Measurements from ENCODE around the gene CTDSP1. TPM values are rescaled to one million over a fixed set of nuclear protein-coding genes. Genes with fewer than 3 reads are reported as not detected.

Gene CTDSP1
- total and polyA plus RNA-seq, 3 experiments from 2014 or later, result 32.2 to 113 (median 104) TPM

DNA sequence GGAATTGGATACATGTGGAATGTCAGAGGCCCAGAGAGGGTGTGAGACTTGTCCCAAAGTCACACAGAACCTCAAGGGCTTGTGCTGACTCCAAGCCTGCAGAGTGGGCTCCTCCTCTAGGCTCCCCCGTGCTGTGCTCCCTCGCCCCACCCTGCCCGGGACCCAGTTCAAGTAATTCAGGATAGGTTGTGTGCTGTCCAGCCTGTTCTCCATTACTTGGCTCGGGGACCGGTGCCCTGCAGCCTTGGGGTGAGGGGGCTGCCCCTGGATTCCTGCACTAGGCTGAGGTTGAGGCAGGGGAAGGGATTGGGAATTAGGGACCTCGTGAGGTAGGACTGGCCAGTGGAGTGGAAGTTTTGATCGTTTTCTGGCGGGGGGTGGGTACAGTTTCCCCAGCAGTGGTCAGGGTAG lies 2.8 kb downstream of the CTDSP1 start:
- ChIA-PET POLR2A (interaction anchor here (0.5 kb wide), 1 partner anchor 9 kb away, joined by 3 read pairs; no protein-coding TSS in a partner anchor), CTCF (interaction anchor here (0.7 to 2.9 kb wide), 3 partner anchors 46 to 131 kb away, joined by 3 to 16 read pairs (median 5); partner anchors contain the start of genes CATIP and TMBIM1)
- Histone ChIP-seq H3K4me3 (ENCODE audit: low read length) (no peak overlapping the region), H3K27ac (ENCODE audit: low read depth, low read length) (no peak overlapping the region), H3K4me1 (ENCODE audit: insufficient read depth, low read length) (peaks cover 38% of the 10 kb centered on the region), H3K9me3 (ENCODE audit: low read length) (no peaks in the 10 kb centered on the region), H3K36me3 (ENCODE audit: insufficient read depth, low read length) (peaks cover 10% of the 10 kb centered on the region), H3K27me3 (ENCODE audit: insufficient read depth, low read length, poor library complexity, severe bottlenecking) (no peaks in the 10 kb centered on the region)
- Mint-ChIP-seq H3K4me3 (peak overlapping the region in 4 of 7 donors; percentile 45 to 73 (median 59)), H3K4me1 (peaks cover 45 to 72% (median 49%) of the 10 kb centered on the region in 3 donors), H3K27ac (peak overlapping the region in 2 of 8 donors; percentile 66 to 82), H3K27me3 (peaks cover 0 to 4% of the 10 kb centered on the region in 2 donors), H3K36me3 (peaks cover 0 to 48% (median 1%) of the 10 kb centered on the region in 3 donors), H3K9me3 (no peaks in the 10 kb centered on the region)
- no peak for DNase-seq

DNA sequence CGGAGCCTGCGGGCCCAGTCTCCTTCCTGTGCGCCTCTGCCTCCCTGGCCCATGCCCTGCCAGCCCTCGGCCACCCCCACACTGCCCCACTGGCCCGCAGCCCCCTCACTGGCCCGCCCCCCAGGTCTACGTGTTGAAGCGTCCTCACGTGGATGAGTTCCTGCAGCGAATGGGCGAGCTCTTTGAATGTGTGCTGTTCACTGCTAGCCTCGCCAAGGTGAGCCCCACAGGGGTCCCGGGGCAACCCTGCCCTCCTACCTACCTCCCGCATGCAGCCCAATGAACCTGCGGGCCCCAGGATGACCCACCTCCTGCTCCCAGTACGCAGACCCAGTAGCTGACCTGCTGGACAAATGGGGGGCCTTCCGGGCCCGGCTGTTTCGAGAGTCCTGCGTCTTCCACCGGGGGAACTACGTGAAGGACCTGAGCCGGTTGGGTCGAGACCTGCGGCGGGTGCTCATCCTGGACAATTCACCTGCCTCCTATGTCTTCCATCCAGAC lies 3.3 kb downstream of the CTDSP1 start:
- ChIA-PET POLR2A (interaction anchor here (0.5 kb wide), 1 partner anchor 8 kb away, joined by 3 read pairs; no protein-coding TSS in a partner anchor), CTCF (interaction anchor here (0.7 kb wide), 1 partner anchor 131 kb away, joined by 3 read pairs; no protein-coding TSS in a partner anchor)
- Histone ChIP-seq H3K4me1 (ENCODE audit: insufficient read depth, low read length) (peaks cover 38% of the 10 kb centered on the region), H3K27me3 (ENCODE audit: insufficient read depth, low read length, poor library complexity, severe bottlenecking) (no peaks in the 10 kb centered on the region), H3K9me3 (ENCODE audit: low read length) (no peaks in the 10 kb centered on the region), H3K4me3 (ENCODE audit: low read length) (no peak overlapping the region), H3K36me3 (ENCODE audit: insufficient read depth, low read length) (peaks cover 10% of the 10 kb centered on the region), H3K27ac (ENCODE audit: low read depth, low read length) (no peak overlapping the region)
- Mint-ChIP-seq H3K4me3 (peak overlapping the region in 4 of 7 donors; percentile 27 to 82 (median 58)), H3K36me3 (peaks cover 0 to 48% (median 1%) of the 10 kb centered on the region in 3 donors), H3K4me1 (peaks cover 45 to 72% (median 48%) of the 10 kb centered on the region in 3 donors), H3K27me3 (peaks cover 0 to under 1% of the 10 kb centered on the region in 2 donors), H3K9me3 (no peaks in the 10 kb centered on the region), H3K27ac (peak overlapping the region in 2 of 8 donors; percentile 37 to 95)
- DNase-seq, result no peak

DNA sequence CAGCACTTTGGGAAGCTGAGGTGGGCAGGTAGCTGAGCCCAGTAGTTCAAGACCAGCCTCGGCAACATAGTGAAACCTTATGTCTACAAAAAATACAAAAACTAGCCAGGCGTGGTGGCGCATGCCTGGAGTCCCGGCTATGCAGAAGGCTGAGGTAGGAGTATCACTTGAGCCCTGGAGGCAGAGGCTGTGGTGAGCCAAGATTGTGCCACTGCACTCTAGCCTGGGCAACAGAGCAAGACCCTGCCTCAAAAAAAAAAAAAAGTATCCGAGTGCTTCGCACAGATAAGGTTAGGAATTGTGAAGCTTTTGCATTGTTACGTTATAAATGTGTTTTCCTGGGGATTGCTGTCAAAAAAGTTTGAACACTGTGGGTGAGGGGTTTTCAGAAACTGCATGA lies 4.1 kb downstream of the CTDSP1 start:
- Histone ChIP-seq H3K27me3 (ENCODE audit: insufficient read depth, low read length, poor library complexity, severe bottlenecking) (no peaks in the 10 kb centered on the region), H3K4me3 (ENCODE audit: low read length) (no peak overlapping the region), H3K9me3 (ENCODE audit: low read length) (no peaks in the 10 kb centered on the region), H3K27ac (ENCODE audit: low read depth, low read length) (no peak overlapping the region), H3K36me3 (ENCODE audit: insufficient read depth, low read length) (peaks cover 10% of the 10 kb centered on the region), H3K4me1 (ENCODE audit: insufficient read depth, low read length) (peaks cover 39% of the 10 kb centered on the region)
- no peaks in the 10 kb centered on the region for H3K27me3 Mint-ChIP-seq
- peaks cover 49 to 71% (median 50%) of the 10 kb centered on the region in 3 donors for H3K4me1 Mint-ChIP-seq
- no peaks in the 10 kb centered on the region for H3K9me3 Mint-ChIP-seq
- H3K27ac Mint-ChIP-seq, result peak overlapping the region in 5 of 8 donors; percentile 56 to 97 (median 67)
- peak overlapping the region in 5 of 7 donors; percentile 11 to 83 (median 58) for H3K4me3 Mint-ChIP-seq
- peaks cover 0 to 48% (median 1%) of the 10 kb centered on the region in 3 donors for H3K36me3 Mint-ChIP-seq
- CTCF ChIA-PET, result interaction anchor here (1.0 to 2.5 kb wide), 4 partner anchors 7 to 130 kb away, joined by 3 to 20 read pairs (median 4); no protein-coding TSS in a partner anchor
- POLR2A ChIA-PET, result interaction anchor here (1.2 kb wide), 1 partner anchor 10 kb away, joined by 3 read pairs; no protein-coding TSS in a partner anchor
- no peak for DNase-seq

DNA sequence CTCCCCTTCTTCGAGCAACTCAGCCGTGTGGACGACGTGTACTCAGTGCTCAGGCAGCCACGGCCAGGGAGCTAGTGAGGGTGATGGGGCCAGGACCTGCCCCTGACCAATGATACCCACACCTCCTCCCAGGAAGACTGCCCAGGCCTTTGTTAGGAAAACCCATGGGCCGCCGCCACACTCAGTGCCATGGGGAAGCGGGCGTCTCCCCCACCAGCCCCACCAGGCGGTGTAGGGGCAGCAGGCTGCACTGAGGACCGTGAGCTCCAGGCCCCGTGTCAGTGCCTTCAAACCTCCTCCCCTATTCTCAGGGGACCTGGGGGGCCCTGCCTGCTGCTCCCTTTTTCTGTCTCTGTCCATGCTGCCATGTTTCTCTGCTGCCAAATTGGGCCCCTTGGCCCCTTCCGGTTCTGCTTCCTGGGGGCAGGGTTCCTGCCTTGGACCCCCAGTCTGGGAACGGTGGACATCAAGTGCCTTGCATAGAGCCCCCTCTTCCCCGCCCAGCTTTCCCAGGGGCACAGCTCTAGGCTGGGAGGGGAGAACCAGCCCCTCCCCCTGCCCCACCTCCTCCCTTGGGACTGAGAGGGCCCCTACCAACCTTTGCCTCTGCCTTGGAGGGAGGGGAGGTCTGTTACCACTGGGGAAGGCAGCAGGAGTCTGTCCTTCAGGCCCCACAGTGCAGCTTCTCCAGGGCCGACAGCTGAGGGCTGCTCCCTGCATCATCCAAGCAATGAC lies 4.8 kb downstream of the CTDSP1 start:
- H3K4me1 ChIP-seq (ENCODE audit: insufficient read depth, low read length), result peaks cover 39% of the 10 kb centered on the region
- no peak for DNase-seq
- H3K27ac ChIP-seq (ENCODE audit: low read depth, low read length), result no peak overlapping the region
- H3K9me3 ChIP-seq (ENCODE audit: low read length), result no peaks in the 10 kb centered on the region
- H3K36me3 ChIP-seq (ENCODE audit: insufficient read depth, low read length), result peaks cover 10% of the 10 kb centered on the region
- ChIA-PET POLR2A (interaction anchor here (0.7 to 1.5 kb wide), 4 partner anchors 7 to 118 kb away, joined by 3 to 6 read pairs (median 3); no protein-coding TSS in a partner anchor), CTCF (interaction anchor here (0.8 to 2.5 kb wide), 7 partner anchors 8 to 472 kb away, joined by 3 to 20 read pairs (median 4); no protein-coding TSS in a partner anchor)
- peaks cover 0 to 48% (median 1%) of the 10 kb centered on the region in 3 donors for H3K36me3 Mint-ChIP-seq
- no peak overlapping the region for H3K4me3 ChIP-seq (ENCODE audit: low read length)
- no peaks in the 10 kb centered on the region for H3K27me3 Mint-ChIP-seq
- H3K27ac Mint-ChIP-seq, result peak overlapping the region in 7 of 8 donors; percentile 29 to 98 (median 82)
- peaks cover 49 to 69% (median 50%) of the 10 kb centered on the region in 3 donors for H3K4me1 Mint-ChIP-seq
- H3K27me3 ChIP-seq (ENCODE audit: insufficient read depth, low read length, poor library complexity, severe bottlenecking), result no peaks in the 10 kb centered on the region
- H3K9me3 Mint-ChIP-seq, result no peaks in the 10 kb centered on the region
- H3K4me3 Mint-ChIP-seq, result peak overlapping the region in 3 of 7 donors; percentile 37 to 83 (median 70)

DNA sequence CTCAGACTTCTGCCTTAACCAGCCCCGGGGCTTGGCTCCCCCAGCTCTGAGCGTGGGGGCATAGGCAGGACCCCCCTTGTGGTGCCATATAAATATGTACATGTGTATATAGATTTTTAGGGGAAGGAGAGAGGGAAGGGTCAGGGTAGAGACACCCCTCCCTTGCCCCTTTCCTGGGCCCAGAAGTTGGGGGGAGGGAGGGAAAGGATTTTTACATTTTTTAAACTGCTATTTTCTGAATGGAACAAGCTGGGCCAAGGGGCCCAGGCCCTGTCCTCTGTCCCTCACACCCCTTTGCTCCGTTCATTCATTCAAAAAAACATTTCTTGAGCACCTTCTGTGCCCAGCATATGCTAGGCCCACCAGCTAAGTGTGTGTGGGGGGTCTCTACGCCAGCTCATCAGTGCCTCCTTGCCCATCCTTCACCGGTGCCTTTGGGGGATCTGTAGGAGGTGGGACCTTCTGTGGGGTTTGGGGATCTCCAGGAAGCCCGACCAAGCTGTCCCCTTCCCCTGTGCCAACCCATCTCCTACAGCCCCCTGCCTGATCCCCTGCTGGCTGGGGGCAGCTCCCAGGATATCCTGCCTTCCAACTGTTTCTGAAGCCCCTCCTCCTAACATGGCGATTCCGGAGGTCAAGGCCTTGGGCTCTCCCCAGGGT lies 5.5 kb downstream of the CTDSP1 start:
- Histone ChIP-seq H3K27me3 (ENCODE audit: insufficient read depth, low read length, poor library complexity, severe bottlenecking) (no peaks in the 10 kb centered on the region), H3K27ac (ENCODE audit: low read depth, low read length) (peak overlapping the region; percentile 38), H3K9me3 (ENCODE audit: low read length) (no peaks in the 10 kb centered on the region), H3K4me1 (ENCODE audit: insufficient read depth, low read length) (peaks cover 39% of the 10 kb centered on the region), H3K4me3 (ENCODE audit: low read length) (no peak overlapping the region), H3K36me3 (ENCODE audit: insufficient read depth, low read length) (peaks cover 10% of the 10 kb centered on the region)
- Mint-ChIP-seq H3K27me3 (no peaks in the 10 kb centered on the region), H3K4me3 (peak overlapping the region; percentile 70 to 85 (median 82)), H3K36me3 (peaks cover 0 to 46% (median 1%) of the 10 kb centered on the region in 3 donors), H3K9me3 (no peaks in the 10 kb centered on the region), H3K27ac (peak overlapping the region; percentile 83 to 98 (median 96)), H3K4me1 (peaks cover 48 to 69% (median 49%) of the 10 kb centered on the region in 3 donors)
- ChIA-PET CTCF (interaction anchor here (0.8 to 2.5 kb wide), 6 partner anchors 9 to 471 kb away, joined by 3 to 20 read pairs (median 4); no protein-coding TSS in a partner anchor), POLR2A (interaction anchor here (0.7 to 1.5 kb wide), 3 partner anchors 8 to 119 kb away, joined by 3 to 6 read pairs (median 3); no protein-coding TSS in a partner anchor)
- no peak for DNase-seq

DNA sequence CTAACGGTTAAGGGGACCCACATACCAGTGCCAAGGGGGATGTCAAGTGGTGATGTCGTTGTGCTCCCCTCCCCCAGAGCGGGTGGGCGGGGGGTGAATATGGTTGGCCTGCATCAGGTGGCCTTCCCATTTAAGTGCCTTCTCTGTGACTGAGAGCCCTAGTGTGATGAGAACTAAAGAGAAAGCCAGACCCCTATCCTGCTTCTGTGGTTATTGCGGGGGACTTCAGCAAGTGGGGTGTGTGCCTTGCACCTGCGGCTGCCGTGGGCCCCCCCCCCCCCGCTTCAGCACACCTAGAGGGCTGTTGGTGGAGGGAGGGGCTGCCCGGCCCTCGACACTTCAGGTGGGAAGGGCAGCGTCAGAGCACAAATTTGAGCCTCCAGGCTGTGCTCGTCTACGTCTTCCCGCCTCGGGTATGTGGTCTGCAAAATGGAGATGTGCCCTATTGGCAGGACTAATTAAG lies 6.1 kb downstream of the CTDSP1 start:
- Histone ChIP-seq H3K4me1 (ENCODE audit: insufficient read depth, low read length) (peaks cover 39% of the 10 kb centered on the region), H3K9me3 (ENCODE audit: low read length) (no peaks in the 10 kb centered on the region), H3K27me3 (ENCODE audit: insufficient read depth, low read length, poor library complexity, severe bottlenecking) (no peaks in the 10 kb centered on the region), H3K4me3 (ENCODE audit: low read length) (peak overlapping the region; percentile 34), H3K27ac (ENCODE audit: low read depth, low read length) (peak overlapping the region; percentile 38), H3K36me3 (ENCODE audit: insufficient read depth, low read length) (peaks cover 10% of the 10 kb centered on the region)
- Mint-ChIP-seq H3K4me3 (peak overlapping the region; percentile 79 to 85 (median 82)), H3K27ac (peak overlapping the region; percentile 83 to 98 (median 96)), H3K9me3 (no peaks in the 10 kb centered on the region), H3K36me3 (peaks cover 0 to 45% (median 1%) of the 10 kb centered on the region in 3 donors), H3K4me1 (peaks cover 48 to 69% (median 49%) of the 10 kb centered on the region in 3 donors), H3K27me3 (no peaks in the 10 kb centered on the region)
- CTCF ChIA-PET, result interaction anchor here (0.8 to 2.5 kb wide), 5 partner anchors 9 to 470 kb away, joined by 3 to 20 read pairs (median 3); no protein-coding TSS in a partner anchor
- peak in 2 of 5 donors; percentile 27 to 41 for DNase-seq
- POLR2A ChIA-PET, result interaction anchor here (1.2 to 1.5 kb wide), 2 partner anchors 8 to 10 kb away, joined by 3 to 6 read pairs; no protein-coding TSS in a partner anchor
